ENCODE results near the gene NFIA. TPM values are rescaled to one million over a fixed set of nuclear protein-coding genes. Genes with fewer than 3 reads are reported as not detected.

NFIA gene
- total and polyA plus RNA-seq, 7 donors, result 4.0 to 42.7 (median 30.6) TPM

DNA sequence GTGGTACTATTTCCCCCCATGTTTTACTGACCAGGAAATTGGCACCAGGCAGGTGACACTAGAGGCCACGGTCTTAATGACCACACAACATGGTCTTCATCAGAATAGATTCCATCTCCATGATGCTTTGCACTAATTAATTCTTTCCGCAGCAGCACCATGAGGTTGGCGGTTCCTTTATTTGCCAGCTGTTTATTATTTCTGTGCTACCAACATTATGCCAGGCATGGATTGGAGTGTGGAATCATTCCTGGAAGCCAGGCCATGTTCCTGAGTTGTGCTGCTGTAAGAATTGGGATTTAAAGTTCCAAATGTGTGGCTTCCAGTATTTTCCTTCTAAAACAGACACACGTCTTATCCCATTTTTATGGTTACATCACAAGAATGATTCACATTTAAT lies 107.8 kb downstream of the NFIA start:
- H3K36me3 ChIP-seq (ENCODE audit: insufficient read depth in 1 of 2, low read depth in 1 of 2), result no peaks in the 10 kb centered on the region
- TF ChIP-seq, protein P1, sequence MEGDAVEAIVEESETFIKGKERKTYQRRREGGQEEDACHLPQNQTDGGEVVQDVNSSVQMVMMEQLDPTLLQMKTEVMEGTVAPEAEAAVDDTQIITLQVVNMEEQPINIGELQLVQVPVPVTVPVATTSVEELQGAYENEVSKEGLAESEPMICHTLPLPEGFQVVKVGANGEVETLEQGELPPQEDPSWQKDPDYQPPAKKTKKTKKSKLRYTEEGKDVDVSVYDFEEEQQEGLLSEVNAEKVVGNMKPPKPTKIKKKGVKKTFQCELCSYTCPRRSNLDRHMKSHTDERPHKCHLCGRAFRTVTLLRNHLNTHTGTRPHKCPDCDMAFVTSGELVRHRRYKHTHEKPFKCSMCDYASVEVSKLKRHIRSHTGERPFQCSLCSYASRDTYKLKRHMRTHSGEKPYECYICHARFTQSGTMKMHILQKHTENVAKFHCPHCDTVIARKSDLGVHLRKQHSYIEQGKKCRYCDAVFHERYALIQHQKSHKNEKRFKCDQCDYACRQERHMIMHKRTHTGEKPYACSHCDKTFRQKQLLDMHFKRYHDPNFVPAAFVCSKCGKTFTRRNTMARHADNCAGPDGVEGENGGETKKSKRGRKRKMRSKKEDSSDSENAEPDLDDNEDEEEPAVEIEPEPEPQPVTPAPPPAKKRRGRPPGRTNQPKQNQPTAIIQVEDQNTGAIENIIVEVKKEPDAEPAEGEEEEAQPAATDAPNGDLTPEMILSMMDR (IDR thresholded peaks at IDR 0.05), result no peak

DNA sequence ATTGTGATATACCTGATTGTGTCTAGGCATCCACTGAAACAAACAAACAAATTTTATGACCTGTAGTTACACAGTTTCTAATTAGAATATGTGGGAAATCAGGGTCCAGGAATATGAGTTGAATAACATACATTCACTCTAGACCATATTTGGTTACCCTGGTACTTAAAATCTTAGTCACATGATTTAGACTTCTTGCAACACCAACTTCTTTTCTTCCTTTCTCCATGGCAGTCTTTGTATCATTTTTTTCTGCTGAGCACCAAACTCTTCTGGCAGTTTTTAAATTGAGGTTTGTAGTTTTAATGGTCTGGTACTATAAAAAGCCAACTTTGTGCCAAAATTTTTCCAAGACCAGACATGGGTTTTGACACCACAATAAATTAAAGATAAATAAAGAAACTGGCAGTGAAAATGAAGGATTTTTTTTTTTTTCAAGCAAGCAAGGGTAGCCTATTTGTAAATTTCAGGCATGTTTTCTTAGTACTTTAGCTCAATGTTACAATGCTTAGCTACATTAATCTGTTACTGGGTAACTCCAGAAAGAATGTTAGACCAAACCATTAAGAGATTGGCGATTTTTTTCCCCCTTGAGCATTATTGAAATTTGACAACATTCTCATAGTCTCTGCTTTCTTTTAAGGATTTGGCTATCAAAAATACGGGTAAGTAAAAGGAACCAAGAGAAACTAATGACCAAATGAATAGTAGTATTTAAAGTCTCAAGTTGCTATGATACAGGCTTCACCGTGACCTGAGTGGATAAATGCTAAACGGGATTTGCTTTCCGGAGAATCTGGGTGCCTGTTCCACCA lies 108.5 kb downstream of the NFIA start:
- no peak for ATAC-seq
- Histone ChIP-seq H3K27ac (peak overlapping the region; percentile 46), H3K36me3 (ENCODE audit: insufficient read depth in 1 of 2, low read depth in 1 of 2) (no peaks in the 10 kb centered on the region), H3K4me1 (peaks cover 49% of the 10 kb centered on the region), H3K9me3 (no peaks in the 10 kb centered on the region), H3K4me3 (no peak overlapping the region), H3K27me3 (ENCODE audit: insufficient read depth in 3 of 3, low read length in 2 of 3) (no peaks in the 10 kb centered on the region)
- no peak for DNase-seq
- intact Hi-C loops (cut with DNase I), result loop anchor here in 1 of 2 donors (5.0 kb wide), 1 partner anchor 41 kb away; no protein-coding TSS in a partner anchor
- WGBS, 3 donors, result 19 to 43% (median 30%) methylated on average over 5 of the region's 5 CpGs
- TF ChIP-seq, protein P1 (IDR thresholded peaks at IDR 0.05), result no peak

More for the DNA sequence above, 107.8 kb downstream of the NFIA start:
- DNase-seq (no peak), ATAC-seq (no peak)
- Histone ChIP-seq H3K4me1 (peaks cover 56% of the 10 kb centered on the region), H3K9me3 (no peaks in the 10 kb centered on the region), H3K27ac (no peak overlapping the region), H3K27me3 (ENCODE audit: insufficient read depth in 3 of 3, low read length in 2 of 3) (no peaks in the 10 kb centered on the region), H3K4me3 (no peak overlapping the region)
- WGBS, 3 donors, result 76 to 78% (median 76%) methylated on average over 4 of the region's 4 CpGs
- intact Hi-C loops (cut with DNase I), result loop anchor here in 1 of 2 donors (5.0 kb wide), 1 partner anchor 42 kb away; no protein-coding TSS in a partner anchor

DNA sequence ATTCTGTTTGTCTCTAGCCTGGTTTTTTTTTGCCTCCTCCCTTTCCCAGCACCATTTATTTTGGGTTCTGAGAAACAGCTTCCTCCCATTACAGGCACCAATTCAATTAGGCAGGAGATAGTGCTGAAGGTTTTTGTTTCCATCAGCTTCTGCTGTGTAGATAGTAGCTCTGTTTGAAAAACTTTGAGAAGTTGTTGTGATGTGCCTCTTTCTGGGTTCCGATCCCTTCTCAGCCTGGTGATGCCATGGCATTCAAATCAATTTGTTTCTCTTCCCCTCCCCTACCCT lies 109.0 kb downstream of the NFIA start:
- H3K4me3 ChIP-seq, result no peak overlapping the region
- H3K27ac ChIP-seq, result peak overlapping the region; percentile 46
- intact Hi-C loops (cut with DNase I), result loop anchor here in 1 of 2 donors (5.0 kb wide), 1 partner anchor 41 kb away; no protein-coding TSS in a partner anchor
- H3K4me1 ChIP-seq, result peaks cover 44% of the 10 kb centered on the region
- DNase-seq (no peak), ATAC-seq (no peak)
- 50 to 83% (median 63%) methylated on average over 1 of the region's 1 CpG for WGBS, 3 donors
- H3K9me3 ChIP-seq, result no peaks in the 10 kb centered on the region
- no peaks in the 10 kb centered on the region for H3K27me3 ChIP-seq (ENCODE audit: insufficient read depth in 3 of 3, low read length in 2 of 3)
- no peaks in the 10 kb centered on the region for H3K36me3 ChIP-seq (ENCODE audit: insufficient read depth in 1 of 2, low read depth in 1 of 2)
- TF ChIP-seq, protein P1 (IDR thresholded peaks at IDR 0.05), result no peak

DNA sequence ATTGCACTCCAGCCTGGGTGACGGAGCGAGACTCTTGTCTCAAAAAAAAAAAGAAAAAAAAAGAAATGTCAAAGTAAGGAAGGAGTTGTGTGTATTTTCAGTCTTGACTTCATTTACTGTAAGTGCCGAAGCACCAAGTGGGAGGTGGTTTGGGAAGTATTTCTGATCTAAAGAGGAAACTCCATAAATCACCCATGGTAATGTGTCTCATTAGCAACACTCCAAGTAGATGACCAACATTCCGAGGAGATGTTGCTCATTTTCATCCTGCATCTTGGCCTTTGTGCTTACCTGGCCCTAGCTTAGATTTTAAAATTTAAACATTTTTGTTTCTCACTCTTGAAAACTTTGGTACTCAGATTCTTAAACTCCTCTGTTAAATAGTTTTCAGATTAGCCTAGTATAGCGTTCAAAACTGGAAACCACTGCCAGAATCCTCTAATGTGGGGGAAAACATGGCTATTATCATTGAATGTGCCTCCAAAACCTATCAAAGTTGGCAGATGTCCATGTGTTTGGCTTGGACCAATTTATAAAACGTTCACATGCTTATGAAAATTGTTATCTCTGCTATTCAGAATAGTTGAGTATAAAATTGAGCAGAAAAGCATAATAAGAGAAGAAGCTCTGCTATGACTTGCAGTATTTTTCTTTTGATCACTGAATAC lies 110.4 kb downstream of the NFIA start:
- H3K4me1 ChIP-seq, result peaks cover 30% of the 10 kb centered on the region
- TF ChIP-seq, protein P1 (IDR thresholded peaks at IDR 0.05), result no peak
- no peak overlapping the region for H3K27ac ChIP-seq
- no peaks in the 10 kb centered on the region for H3K27me3 ChIP-seq (ENCODE audit: insufficient read depth in 3 of 3, low read length in 2 of 3)
- ATAC-seq, result no peak
- intact Hi-C loops (cut with DNase I), result loop anchor here in 1 of 2 donors (5.0 kb wide), 1 partner anchor 40 kb away; no protein-coding TSS in a partner anchor
- no peaks in the 10 kb centered on the region for H3K36me3 ChIP-seq (ENCODE audit: insufficient read depth in 1 of 2, low read depth in 1 of 2)
- H3K4me3 ChIP-seq, result no peak overlapping the region
- no peak for DNase-seq
- WGBS, 3 donors, result 64 to 73% (median 64%) methylated on average over 6 of the region's 6 CpGs
- no peaks in the 10 kb centered on the region for H3K9me3 ChIP-seq

All from psoas muscle (tissue), 8 donors.